ENCODE results near the gene OR10P1. TPM values are rescaled to one million over a fixed set of nuclear protein-coding genes. Genes with fewer than 3 reads are reported as not detected.

OR10P1 gene
- total and polyA plus RNA-seq, 10 of the 15 experiments (the other 5 are each of a cell fraction or from before 2014, with no cell fraction given): not detected

GRCh38 chr12:55675666-55676065 is 39.0 kb downstream of the OR10P1 start:
- H3K4me1 ChIP-seq (ENCODE audit: control insufficient read depth, insufficient read depth, low read length): peaks cover 10% of the 10 kb centered on the region
- H3K36me3 ChIP-seq (ENCODE audit: control insufficient read depth in 2 of 2, insufficient read depth in 2 of 2, low read length in 1 of 2): no peaks in the 10 kb centered on the region
- ChIA-PET SMC1A (ENCODE audit: uncharacterized antibody, unreplicated experiment) (interaction anchor here (1.6 to 2.8 kb wide), 2 partner anchors 13 to 62 kb away, joined by 3 to 12 read pairs; no protein-coding TSS in a partner anchor), RAD21 (ENCODE audit: unreplicated experiment) (no interaction called here), POLR2A (interaction anchor here (1.4 kb wide), 1 partner anchor 54 kb away, joined by 3 read pairs; no protein-coding TSS in a partner anchor), CTCF (interaction anchor here (1.4 to 2.6 kb wide), 3 partner anchors 19 to 31 kb away, joined by 3 to 16 read pairs (median 7); no protein-coding TSS in a partner anchor)
- H3K9ac ChIP-seq (ENCODE audit: control insufficient read depth, insufficient read depth, low read length): no peak overlapping the region
- FAIRE-seq: no peak
- no peaks in the 10 kb centered on the region for H4K20me1 ChIP-seq (ENCODE audit: control insufficient read depth, insufficient read depth)
- H3K4me3 ChIP-seq: no peak overlapping the region
- H3K9me3 ChIP-seq (replicated peaks; ENCODE audit: control insufficient read depth, insufficient read depth, low read length): no peaks in the 10 kb centered on the region
- 91% methylated on average over 8 of the region's 8 CpGs for WGBS (ENCODE audit: insufficient coverage, insufficient replicate concordance, low lambda C conversion rate, missing lambda C conversion rate)
- no peak overlapping the region for H3K4me2 ChIP-seq (ENCODE audit: control insufficient read depth, insufficient read depth)
- intact Hi-C loops (cut with micrococcal nuclease; ENCODE audit: unreplicated experiment): no loop called here
- H3K27ac ChIP-seq (ENCODE audit: control insufficient read depth, insufficient read depth): no peak overlapping the region
- BruUV-seq (replicated peaks): no TSS peak
- no peak for ATAC-seq
- no peaks in the 10 kb centered on the region for H3K27me3 ChIP-seq (replicated peaks in 1 of 2; ENCODE audit: control insufficient read depth in 2 of 2, insufficient read depth in 2 of 2, low read length in 1 of 2)
- no peak overlapping the region for H2AFZ ChIP-seq (ENCODE audit: control insufficient read depth, low read depth, low read length)
- in situ Hi-C loops (cut with MboI): no loop called here
- no peaks in the 10 kb centered on the region for H3K79me2 ChIP-seq (ENCODE audit: control insufficient read depth, insufficient read depth, low read length)
- no peak for DNase-seq (ENCODE audit: low read depth, low spot score)
- TF ChIP-seq CBFB (IDR thresholded peaks at IDR 0.05; ENCODE audit: low read depth) (no peak), NFYB (IDR thresholded peaks at IDR 0.05; ENCODE audit: insufficient read depth, low read depth, low read length) (no peak), ELK1 (IDR thresholded peaks at IDR 0.05; ENCODE audit: low read depth, low read length) (no peak), PRDM15 (CRISPR knock-in tag; IDR thresholded peaks at IDR 0.05) (no peak), JUNB (IDR thresholded peaks at IDR 0.05) (no peak), PAX8 (IDR thresholded peaks at IDR 0.05) (no peak), KLF5 (IDR thresholded peaks at IDR 0.05; ENCODE audit: partially characterized antibody) (no peak), IKZF2 (IDR thresholded peaks at IDR 0.05) (no peak), KDM1A (IDR thresholded peaks at IDR 0.05; ENCODE audit: borderline replicate concordance) (no peak), USF1 (IDR thresholded peaks at IDR 0.05; ENCODE audit: borderline replicate concordance, extremely low read length, insufficient read depth, low read depth, low read length) (no peak), ZNF24 (IDR thresholded peaks at IDR 0.05) (no peak), ZBTB11 (CRISPR knock-in tag; IDR thresholded peaks at IDR 0.05) (no peak), NR2C2 (IDR thresholded peaks at IDR 0.05; ENCODE audit: borderline replicate concordance, control insufficient read depth, insufficient read length, low read depth) (no peak), PKNOX1 (IDR thresholded peaks at IDR 0.05) (no peak), TAF1 (IDR thresholded peaks at IDR 0.05; ENCODE audit: borderline replicate concordance, low read depth, low read length) (no peak)

Data from GM12878 (cell line).